ENCODE results near the gene WWOX. TPM values are rescaled to one million over a fixed set of nuclear protein-coding genes. Genes with fewer than 3 reads are reported as not detected.

WWOX gene
- total RNA-seq, 1 experiment from 2014 or later, result 20.3 TPM

DNA sequence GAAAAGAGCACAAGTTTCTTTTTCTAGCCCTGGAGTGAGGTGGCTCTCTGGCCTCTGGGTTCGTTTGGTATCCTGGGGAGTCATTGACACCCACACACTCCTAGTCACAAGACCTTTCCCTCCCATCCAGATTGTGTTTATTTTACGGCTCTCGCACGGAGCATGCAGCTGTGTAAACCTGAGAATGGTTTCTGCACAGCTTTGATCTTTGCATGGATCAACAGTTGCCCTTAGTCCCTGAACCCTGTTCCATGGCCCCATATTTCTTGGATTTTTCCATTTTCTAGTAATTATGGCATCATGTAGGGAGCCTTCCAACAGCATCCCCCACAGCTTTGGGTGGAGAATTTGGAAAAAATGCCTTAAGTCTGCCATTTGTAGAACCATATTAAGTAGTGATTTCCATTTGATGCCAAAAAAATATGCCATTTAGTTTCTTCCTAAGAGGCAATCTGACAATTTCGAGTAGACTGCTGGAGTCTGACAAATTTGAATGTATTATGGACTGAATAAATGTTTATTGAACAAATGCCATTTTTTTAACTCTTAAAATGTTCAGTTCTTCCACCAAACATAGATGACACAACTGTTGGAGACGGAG lies 197.7 kb downstream of the WWOX start:
- no peak for DNase-seq (ENCODE audit: low read depth)

DNA sequence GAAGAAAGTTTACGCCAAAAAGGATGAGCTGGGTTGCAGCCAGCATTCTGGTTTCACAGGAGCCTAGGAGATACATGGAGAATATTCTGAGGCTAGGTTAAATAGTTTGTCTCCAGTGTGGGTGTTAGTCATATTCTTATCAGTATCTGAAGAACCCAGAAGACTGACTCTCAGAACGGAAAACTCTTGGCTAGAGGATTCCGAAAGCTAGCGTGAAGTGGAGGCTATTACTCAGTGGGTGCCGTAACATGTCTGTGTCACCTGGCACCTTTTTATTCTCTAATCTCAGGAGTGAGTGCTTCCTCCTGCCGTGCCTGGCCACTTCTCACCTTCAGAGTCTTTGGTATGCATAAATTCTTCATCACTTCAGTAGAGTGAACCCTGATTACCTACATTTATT lies 199.5 kb downstream of the WWOX start:
- DNase-seq (ENCODE audit: low read depth), result no peak

DNA sequence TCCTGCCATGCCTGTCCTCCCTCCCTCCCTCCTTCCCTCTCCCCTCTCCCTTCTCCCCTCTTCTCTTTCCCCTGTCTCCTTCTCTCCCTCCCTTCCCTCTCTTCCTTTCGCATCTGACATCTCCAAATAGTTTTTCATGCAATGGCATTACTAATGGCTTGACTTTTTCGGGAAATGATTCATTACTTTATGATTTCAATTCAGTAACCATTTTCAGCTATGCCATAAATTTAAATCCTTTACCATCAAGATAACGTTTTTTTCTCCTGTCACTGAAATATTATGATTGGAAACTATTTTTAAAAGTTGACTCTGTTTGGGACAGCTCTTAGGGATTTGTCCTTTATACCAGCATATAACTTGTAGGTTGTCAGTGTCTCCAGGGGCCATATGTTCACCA lies 201.0 kb downstream of the WWOX start:
- DNase-seq (ENCODE audit: low read depth), result no peak

DNA sequence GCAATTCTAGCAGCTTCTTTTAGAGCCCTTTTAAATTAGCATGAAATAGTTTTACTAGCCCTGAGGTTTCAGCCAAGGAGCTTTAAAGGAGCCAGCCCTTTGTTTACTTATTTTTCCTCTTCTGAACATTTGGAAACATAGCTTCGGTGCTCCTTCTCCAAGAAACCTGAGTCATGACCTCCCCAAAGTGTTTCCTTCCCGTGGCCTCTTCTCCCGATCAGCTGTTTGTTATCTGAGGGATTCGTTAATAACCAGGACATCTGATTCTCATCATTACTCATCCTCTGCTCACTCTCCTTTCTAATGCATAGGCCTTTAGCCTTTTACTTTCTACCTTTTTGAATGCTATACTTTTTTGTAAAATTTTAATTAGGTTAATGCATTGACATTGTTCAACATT lies 204.5 kb downstream of the WWOX start:
- no peak for DNase-seq (ENCODE audit: low read depth)

DNA sequence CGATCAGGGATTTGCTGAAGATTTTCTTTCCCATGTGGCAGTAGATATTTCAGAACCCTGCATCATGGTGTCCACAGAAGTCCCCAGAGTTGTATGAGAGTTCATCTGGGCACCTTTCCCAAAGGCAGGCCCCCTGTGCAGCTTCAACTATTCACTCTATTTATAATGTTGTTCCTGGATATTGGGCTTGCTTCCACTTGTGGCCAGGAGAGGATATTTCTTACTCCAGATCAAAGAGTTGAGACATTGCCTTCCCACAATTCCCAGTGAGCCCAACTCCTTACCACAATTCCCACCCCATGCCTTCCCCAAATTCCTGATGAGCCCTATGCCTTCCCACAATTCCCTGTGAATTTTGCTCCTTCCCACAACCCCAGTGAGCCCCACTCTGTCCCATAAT lies 206.9 kb downstream of the WWOX start:
- DNase-seq (ENCODE audit: low read depth), result no peak

DNA sequence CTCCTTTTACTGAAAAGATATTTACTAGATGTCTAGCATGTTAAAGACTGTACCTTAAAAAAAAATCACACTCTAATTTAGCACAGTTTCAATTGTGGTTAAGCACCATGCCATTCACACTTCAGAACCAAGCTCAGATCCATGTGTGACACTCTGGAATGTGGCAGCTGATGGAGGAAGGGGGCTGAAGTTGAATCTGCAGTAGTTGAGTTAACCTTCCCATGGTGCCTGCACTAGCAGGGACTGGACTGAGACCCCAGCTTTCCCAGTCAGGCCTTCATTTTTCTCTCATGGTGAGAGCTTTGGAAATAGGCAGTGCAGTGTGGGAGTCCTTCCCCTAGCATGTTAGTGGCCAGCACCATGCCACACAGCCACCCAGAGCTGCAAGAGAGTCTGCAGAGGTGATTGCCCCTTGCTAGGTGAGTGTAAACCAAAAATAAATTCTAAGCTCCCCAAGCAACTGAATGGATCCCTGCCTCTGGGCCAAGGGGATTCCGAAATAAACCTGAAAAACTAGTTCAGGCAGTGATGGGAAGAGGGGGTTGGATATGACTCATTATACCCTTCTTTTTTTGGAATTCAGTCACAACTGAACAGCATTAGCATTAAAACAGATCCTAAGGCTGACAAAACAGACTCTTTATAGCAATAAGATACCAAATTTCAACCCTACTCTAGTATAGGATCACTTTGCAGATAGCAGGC lies 208.5 kb downstream of the WWOX start:
- no peak for DNase-seq (ENCODE audit: low read depth)

DNA sequence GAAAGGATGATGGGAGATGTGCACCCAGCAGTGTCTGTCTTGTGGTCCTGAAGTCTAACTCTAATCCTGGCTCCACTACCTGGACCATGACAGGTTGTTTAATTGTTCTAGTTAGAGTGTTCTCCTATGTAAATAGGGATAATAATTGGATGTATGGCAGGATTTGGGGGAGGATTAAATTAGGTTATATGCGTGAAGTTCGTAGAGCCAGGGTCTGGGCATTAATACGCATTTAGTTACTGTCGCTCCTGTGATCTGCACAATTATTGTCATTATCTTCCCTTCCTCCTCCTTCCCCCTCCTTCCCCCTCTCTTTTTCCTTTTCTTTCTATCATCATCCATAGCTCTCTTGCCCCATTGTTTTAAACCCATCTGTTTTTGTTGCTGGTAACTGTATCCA lies 210.3 kb downstream of the WWOX start:
- no peak for DNase-seq (ENCODE audit: low read depth)

DNA sequence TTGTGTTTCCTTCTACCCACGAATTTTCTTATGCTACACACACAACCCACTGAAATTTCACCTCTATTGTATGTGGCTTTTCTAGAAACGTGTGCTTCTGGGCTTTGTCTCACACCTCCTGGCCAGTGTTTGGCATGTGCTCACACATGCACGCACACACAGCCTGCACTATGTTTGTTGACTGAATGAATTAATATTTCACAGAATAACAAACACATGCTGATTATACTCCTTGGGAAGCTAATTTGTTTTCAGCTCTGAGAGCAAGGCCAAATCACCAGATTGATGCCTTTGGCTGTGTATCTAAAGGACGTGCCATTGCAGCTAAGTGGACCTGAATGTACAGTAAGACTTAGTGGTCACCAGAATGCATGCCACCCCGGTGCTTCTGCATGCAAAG lies 210.7 kb downstream of the WWOX start:
- no peak for DNase-seq (ENCODE audit: low read depth)

DNA sequence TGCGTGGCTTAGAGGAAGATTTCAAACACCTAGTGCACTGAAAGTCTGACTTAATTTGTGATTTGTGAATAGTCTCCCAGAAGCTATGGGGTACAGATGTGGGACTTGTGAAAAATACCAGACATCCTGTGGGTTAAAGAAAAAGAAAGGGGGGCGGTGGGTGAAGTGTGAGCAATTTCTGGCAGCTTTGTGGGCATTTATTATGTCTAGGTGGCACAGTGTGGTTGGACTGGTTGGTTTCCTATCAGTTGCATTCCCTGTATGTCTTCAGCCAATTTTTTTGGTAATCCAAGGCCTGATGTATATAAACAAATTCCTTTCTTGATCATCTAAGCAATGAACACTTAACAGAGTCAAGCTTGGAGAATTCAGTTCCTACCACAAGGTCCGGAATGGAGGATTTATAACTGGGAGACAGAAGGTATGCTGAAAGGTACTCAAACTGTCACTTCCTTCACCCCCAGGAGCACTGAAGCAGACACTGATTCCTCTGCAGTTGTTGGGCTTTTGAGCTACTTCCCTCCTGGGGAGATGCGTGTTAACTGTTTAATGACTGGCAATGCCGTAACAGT lies 211.6 kb downstream of the WWOX start:
- no peak for DNase-seq (ENCODE audit: low read depth)

DNA sequence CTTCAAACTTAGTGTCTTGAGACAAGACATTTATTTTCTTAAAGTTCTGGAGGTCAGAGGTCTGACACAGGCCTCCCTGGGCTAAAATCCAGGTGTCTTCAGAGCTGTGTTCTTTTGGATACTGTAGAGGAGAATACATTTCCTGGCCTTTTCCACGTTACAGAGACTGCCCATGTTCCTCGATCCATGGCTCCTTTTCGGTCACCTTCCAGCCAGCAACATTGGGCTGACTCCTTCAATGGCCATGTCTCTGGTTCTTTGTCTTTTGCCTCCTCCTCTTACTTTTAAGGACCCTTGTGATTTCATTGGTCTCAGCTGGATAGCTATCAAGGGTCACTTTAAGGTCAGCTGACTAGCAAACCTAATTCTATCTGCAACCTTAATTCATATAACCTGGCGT lies 212.4 kb downstream of the WWOX start:
- no peak for DNase-seq (ENCODE audit: low read depth)

DNA sequence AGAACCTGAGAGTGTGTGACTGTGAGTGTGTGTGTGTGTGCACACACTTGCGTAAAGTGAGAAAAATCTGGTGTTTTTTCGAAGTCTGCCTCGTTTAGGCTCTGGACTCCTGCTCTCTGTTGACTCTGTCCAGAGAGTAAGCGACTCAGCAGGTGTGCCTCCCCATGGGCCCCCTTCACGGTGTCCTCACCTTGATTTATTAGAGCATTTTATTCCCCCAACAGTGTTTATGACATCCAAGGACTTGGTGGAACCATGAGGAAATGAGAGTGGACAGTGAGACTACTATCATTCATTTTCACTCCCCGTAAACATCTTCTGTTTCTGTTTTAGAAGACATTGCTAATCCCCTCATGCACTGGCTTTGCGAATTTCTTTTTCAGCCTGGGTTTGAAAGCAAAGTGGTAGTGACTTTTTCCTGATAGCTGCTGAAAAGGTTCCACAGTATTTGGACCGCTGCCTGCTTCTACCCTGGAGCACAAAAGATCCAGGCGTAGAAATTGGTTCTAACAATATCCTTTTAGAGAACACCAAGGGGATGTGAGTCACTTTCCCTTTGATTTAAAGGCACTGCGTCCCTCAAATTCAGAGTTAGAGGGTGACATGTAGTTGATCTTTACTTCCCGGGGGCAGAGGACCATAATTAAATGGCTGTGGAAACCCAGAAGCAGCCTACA lies 218.2 kb downstream of the WWOX start:
- no peak for DNase-seq (ENCODE audit: low read depth)

DNA sequence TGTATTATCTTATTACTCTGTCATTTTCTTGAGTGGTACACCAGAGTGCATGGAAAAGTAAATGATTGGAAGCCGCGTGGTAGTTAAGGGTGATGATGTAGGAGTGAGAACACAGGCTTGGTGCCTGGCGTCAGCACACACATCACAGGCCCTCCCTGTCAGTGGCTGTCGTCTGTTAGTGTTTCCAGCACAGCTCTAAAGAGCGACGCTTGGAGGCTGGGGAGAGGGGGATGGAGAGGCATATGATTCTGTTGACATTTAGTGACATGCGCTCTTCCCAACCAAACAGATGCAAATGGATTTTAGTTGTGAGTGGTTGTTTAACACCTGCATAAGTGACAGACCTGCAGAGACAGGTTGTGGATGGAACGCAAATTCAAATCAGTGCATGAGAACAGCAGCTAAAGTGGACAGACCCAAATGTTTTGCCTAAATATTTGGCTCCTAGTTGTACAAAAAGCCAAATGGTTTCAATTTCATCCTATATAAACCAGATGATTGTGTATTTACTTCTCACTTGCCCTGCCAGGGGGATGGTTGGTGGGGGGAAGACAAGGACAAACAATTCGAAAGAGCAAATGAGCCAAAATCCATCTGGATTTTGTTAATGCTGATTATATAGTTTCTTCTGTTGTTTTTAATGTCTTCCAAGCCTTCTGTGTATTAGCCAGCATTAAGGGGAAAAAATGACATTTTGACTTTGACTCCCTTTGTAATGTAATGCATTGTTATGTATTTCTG lies 222.3 kb downstream of the WWOX start:
- DNase-seq (ENCODE audit: low read depth), result no peak

DNA sequence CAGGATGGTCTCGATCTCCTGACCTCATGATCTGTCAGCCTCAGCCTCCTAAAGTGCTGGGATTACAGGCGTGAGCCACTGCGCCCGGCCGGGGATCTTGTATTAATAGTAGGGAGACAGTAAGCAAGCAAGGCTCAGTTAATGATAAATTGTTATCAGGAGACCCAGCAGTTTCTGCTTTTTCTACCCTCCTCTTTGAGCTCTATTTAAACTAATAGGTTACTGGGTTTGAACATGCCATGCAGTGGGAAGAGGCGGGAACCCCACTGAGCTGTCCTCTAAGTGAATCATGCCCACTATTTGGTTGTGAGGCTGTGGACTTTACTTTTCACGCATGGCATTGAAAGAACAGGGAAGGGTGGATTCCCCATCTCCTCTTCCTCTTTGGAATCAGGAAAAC lies 223.9 kb downstream of the WWOX start:
- no peak for DNase-seq (ENCODE audit: low read depth)

DNA sequence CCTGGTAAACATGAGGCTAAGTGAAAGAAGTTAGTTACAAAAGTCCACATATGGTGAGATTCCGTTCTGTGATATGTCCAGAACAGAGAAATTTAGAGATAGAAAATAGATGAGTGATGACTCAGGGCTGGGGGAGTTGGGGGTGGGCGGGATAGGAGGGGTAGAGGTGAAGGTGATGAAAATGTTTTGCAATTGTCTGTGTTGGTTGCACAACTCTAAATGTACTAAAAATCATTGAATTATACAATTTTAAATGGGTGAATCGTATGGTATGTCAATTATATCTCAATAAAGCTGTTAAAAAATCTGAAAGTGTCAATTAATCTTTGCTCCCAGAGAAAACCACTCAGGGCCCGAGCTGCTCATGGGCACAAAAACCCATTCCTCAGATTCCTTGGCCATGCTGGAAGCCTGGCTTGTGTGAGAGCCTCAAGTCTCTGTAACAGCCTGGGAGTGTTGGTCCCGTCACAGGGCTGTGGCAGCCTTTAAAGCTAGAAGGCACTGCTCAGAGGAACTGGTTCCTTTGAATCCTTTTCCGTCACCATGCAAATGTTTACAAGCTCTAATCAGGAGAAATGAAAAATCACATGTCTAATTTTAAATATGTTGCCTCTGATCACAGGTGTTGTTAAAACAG lies 225.3 kb downstream of the WWOX start:
- no peak for DNase-seq (ENCODE audit: low read depth)

DNA sequence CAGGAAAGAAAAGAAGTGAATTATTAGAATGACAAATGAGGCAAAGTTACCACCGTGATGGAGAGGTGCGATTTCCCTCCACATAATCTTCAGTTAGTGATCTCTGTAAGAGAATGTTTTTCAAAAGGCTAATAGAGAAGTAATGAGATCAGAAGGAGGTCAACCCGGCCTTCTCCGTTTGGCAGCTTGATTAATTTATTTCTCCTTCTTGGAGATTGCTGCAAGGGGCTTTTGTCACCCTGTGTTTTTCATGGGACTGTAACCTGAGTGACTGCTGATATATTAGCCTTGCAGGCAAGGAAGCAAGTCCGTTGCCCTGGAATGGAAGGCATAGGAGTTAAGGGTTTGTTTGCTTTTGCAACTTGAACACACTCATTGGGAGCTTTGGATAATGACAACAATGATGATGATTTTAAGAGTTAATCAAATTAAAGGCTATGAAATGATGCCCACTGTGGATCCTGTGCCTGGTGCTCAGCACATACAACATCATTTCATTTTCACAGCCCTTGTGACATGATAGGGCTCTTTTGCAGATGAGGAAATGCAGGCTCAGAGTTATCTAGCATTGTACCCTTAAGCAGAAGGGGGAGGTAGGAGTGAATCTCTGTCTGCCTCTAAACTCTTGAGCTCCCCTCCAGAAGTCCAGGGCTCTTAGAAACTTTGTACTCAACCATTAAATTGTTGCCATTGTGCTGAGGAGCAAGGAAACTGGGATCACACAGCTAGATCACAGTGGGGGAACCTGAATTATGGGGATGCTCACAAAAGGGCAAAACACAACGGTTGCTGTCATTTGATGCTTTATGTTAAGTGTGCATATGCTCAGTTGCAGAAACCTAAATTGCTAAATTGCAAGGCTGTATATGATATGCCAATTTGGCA lies 226.3 kb downstream of the WWOX start:
- DNase-seq (ENCODE audit: low read depth), result no peak

DNA sequence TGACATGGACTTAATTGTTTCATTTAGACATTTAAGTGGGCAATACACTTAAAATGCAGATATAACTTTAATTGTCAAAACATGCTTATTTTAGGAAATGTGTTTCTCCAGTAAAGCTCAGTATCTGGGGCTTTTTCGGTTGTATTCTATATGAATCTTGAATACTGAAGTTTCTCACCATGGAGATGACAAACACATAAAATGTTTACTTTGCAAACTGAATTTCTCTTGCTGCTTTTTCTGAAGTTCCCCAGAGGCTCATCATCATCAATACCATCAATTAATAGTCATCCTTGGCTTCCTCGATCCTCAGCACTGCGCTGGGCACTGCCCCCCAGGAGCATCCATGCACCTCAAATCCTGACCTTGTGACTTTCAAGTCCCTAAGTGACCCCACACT lies 227.3 kb downstream of the WWOX start:
- no peak for DNase-seq (ENCODE audit: low read depth)

DNA sequence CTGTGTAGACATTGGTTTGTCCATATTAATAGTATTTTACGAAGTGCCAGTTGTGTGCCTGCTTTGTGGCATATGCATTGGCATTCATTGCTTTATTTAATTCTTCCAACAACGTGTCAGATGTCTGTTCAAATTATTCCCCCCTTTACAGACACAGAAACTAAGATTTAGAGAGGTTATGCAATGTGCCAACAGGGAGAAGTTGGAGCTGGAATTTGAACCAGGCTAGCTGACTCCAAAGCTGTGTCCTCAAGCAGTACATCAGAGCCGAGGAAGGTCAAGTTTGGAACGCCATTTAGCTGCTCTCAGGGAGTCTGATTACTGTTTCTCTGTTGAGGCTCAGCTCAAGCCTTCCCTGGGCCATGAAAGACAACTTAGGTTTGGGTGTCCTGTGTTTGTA lies 232.3 kb downstream of the WWOX start:
- DNase-seq (ENCODE audit: low read depth), result no peak

DNA sequence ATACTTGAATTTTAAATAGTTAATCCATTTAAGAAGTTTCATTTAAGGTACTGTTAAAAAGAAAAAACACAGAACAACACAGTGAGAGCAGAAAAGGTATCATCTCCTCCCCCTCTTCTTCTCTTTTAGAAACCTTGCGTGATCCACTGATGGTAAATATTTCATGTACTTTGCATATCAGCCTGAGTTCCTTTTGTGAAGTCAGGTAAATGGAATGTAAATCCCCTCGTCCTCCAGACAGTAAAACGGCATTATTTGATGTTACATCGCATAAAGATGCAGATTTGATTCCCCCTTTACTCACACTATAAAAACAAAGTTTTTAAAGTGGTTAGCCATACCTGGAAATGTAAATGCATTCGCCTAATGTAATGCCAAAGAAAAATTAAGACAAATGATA lies 234.4 kb downstream of the WWOX start:
- no peak for DNase-seq (ENCODE audit: low read depth)

DNA sequence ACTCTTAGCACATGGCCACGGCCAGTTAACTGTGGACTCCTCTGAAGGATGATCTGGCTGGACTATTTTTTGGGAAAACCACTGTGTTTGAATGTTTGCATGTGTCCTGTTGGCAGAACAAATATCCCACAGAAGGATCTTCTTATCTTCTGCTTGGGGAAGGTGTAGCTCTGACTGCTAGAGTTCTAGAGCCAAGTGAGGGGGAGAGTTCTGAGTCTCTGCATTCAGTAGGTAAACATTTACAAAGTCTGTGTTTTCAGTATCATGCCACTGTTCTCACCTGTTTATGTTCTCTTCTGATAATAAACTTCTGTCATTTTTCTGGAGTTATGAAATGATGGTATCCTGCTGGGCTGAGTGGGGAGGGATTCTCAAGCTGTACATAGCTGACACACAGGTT lies 241.1 kb downstream of the WWOX start:
- DNase-seq (ENCODE audit: low read depth), result no peak

DNA sequence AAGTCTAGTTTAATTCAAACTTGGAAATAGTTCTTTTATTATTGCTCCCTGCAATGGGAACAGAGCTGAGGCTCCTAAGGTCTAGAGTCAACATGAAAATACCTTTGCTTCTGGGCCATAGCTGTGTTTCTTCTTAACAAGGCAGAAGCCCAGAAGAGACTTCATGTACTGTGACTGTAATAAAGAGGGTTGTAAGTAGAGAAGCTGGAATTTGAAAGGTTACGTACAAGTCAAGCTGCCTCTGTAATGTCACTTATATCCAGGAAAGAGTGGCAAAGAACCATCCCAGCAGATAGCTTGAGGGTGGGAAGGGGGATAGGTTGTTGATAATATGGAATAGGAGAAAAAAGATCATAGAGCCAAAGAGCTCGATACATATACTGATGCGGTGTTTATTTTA lies 248.6 kb downstream of the WWOX start:
- DNase-seq (ENCODE audit: low read depth), result no peak

DNA sequence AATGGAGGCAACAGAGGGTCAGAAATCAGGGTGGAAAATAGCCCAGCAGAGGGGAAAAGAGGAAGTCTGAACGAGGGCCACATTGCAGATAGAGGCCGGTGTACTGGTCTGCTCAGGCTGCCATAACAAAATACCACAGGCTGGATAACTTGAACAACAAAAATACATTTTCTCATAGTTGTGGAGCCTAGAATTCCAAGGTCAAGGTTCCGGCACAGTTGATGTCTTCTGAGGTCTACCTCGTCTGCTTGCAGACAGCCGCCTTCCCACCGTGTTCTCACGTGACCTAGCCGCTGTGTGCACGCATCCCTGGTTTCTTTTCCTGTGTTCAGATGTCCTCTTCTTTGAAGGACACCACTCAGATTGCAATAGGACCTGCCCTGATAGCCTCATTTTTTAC lies 249.4 kb downstream of the WWOX start:
- DNase-seq (ENCODE audit: low read depth), result no peak
